Heart left ventricle (tissue), 13 donors: ENCODE measurements around the gene RAB32.

Experiments used
- CTCF ChIP-seq, 12 donors: fragments of 200-600 bp; sonication (generic) in 4 of 12; IDR thresholded peaks; one replicate each; pipeline versions ENCODE4 v1.5.0 to v1.8.0; 2018 to 2022; ENCODE audit warnings: antibody characterized with exemption in 12 of 12, mild to moderate bottlenecking in 5 of 12
- POLR2A ChIP-seq, 2 donors: fragments of 450-650 bp; IDR thresholded peaks; one replicate each; pipeline ENCODE4 v1.6.1; 2017; ENCODE audit warnings: antibody characterized with exemption in 2 of 2, mild to moderate bottlenecking in 2 of 2, moderate library complexity in 2 of 2
- donor health status: ischemic (EF 13 %, LVEDD 7.1; RV severe dilation, severe dysfunction).
- donor health status: DM: no; HTN: yes; CAD: no.
- donor health status: DM: no; HTN: no; CAD: no.
- donor health status: ischemic (EF 25% LVEDD 6.9; RV normal size, moderate dysfunction).
- donor health status: ischemic (EF 25% LVEDD 5.7; RV mildly dilated, moderate dysfunction).
- donor health status: ischemic (EF 35%, LVEDD 5.7; RV mildly dilated, moderate dysfunction).
- donor health status: nonischemic (EF 11% LVEDD 7.7; RV severe dilation, severe dysfunction).
- donor health status: DM: yes; HTN: yes; CAD: no.
- donor health status: PGD.
- donor health status: ischemic (EF 29% LVEDD 5.4; RV normal size, mild dysfunction).
- donor health status: nonischemic (EF 23%, LVEDD 6.1; RV moderate dilation, normal function).

- TF ChIP-seq CTCF (IDR thresholded peaks at IDR 0.05) (no peak), POLR2A (IDR thresholded peaks at IDR 0.05) (no peak)
Measured at GRCh38 chr6:146592451-146592850, 48.8 kb downstream of the RAB32 start.
